AG10803 (cell line): Measurements from ENCODE around the gene OR5A1.

ENCODE experiments used
- DNase-seq: peaks from one replicate; pipeline ENCODE4 v3.0.0; 2010; ENCODE audit warnings: low read depth
- H3K4me3 ChIP-seq: 2 replicates; pipeline ENCODE4 v1.5.1; 2011; ENCODE audit warnings: mild to moderate bottlenecking, low read length, control low read depth
- TF ChIP-seq, protein P1 (sequence below): conservative IDR thresholded peaks from 2 replicates; pipeline ENCODE4 v1.5.1; 2011; ENCODE audit warnings: mild to moderate bottlenecking, low read length, control low read depth, inconsistent platforms

OR5A1 gene

DNA sequence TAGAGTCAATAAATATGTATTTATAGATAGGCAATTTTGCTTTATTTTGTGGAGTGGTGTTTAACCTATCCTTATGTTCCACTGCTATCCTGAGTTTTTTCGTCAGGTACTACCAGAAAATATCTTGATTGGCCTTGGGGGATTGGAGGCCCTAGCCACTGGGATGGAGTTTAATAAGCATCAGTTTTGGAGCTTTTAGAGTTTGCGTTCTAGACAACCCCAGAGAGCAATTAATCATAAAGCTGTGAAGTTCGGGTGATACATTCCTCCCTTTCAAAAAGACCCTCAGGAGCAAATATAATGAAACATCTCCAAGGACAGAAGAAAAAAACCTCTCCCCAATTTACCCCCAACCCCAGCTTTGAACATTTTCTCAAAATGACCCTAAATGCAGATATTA, at the start of gene OR5A1:
Gene OR5A1 (plus strand): TSS at position 301 of the 400 bp plus-strand sequence. CDS start 6,700 bp downstream, outside the sequence.
- TF ChIP-seq, protein P1, sequence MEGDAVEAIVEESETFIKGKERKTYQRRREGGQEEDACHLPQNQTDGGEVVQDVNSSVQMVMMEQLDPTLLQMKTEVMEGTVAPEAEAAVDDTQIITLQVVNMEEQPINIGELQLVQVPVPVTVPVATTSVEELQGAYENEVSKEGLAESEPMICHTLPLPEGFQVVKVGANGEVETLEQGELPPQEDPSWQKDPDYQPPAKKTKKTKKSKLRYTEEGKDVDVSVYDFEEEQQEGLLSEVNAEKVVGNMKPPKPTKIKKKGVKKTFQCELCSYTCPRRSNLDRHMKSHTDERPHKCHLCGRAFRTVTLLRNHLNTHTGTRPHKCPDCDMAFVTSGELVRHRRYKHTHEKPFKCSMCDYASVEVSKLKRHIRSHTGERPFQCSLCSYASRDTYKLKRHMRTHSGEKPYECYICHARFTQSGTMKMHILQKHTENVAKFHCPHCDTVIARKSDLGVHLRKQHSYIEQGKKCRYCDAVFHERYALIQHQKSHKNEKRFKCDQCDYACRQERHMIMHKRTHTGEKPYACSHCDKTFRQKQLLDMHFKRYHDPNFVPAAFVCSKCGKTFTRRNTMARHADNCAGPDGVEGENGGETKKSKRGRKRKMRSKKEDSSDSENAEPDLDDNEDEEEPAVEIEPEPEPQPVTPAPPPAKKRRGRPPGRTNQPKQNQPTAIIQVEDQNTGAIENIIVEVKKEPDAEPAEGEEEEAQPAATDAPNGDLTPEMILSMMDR, result no peak
- no peak for DNase-seq
- H3K4me3 ChIP-seq, result no peak within 1 kb of the TSS

- H3K4me3 ChIP-seq, result no peak overlapping the region
- TF ChIP-seq, protein P1, result no peak
- no peak for DNase-seq
Measured at GRCh38 chr11:59394186-59394585, 42.1 kb upstream of the OR5A1 start.

DNA sequence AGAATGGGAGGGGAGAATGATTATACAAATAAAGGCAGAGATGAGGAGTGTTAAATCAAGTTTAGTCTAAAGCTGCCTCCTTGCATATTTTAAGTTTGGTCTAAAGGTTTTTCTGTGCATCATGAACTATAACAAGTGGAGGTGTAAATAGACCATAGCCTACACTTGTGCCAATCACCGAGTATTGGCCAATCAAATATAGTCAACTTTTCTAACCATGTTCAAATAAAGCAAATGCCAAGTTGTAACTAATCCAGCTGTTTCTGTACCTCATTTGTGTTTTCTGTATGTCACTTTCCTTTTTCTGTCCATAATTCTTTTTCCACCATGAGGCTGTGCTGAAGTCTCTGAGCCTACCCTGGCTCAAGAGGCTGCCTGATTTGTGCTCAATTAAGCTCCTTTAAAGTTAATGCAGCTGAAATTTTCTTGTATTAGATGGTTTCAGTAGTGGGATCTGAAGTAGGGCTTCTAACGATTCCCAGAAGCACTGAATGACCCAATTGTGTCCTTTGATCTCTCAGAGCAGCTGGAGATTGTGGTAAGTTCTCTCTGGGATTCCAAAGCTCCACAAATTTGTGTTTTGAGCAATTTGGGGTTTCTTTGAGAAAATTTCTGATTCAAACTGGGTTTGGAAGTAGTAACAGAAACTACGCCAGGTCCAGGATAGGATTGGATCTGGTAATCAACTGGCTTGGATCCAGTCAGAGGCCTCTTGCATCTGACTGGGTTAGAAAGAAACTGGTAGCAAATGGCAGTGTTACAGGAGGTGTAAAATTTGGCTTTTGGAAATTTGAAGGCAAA, 35.6 kb upstream of the OR5A1 start:
- TF ChIP-seq, protein P1, result no peak
- H3K4me3 ChIP-seq, result no peak overlapping the region
- DNase-seq, result no peak

- no peak overlapping the region for H3K4me3 ChIP-seq
- TF ChIP-seq, protein P1, result no peak
- no peak for DNase-seq
Measured at GRCh38 chr11:59401262-59401552, 35.1 kb upstream of the OR5A1 start.

DNA sequence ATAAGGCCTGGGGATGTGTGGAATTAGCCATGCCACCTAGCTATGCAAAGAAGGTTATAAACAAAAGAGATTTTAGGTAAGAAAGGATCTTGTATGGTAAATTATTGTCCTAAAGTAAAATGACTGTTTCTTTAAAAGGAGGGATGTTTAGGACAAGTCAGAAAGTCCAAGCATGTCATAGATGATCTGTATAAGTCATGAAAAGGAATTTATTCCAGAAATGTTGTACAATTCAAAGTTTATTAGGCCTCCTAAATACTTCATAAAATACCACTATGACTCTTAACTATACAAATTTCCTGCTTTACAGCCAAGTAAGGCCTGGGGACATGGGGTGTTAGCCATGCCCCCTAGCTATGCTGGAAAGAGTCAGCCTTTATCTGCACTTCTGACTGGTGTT, 32.7 kb upstream of the OR5A1 start:
- H3K4me3 ChIP-seq, result no peak overlapping the region
- DNase-seq, result no peak
- TF ChIP-seq, protein P1, result no peak

- DNase-seq, result no peak
- TF ChIP-seq, protein P1, result no peak
- no peak overlapping the region for H3K4me3 ChIP-seq
Measured at GRCh38 chr11:59413646-59414045, 22.6 kb upstream of the OR5A1 start.

GRCh38 chr11:59415111-59415510, 21.2 kb upstream of the OR5A1 start:
- no peak overlapping the region for H3K4me3 ChIP-seq
- DNase-seq, result no peak
- TF ChIP-seq, protein P1, result no peak
